KMS-11 (cell line): ENCODE data around the gene SLC25A21.

Experiments
- H2AFZ ChIP-seq: fragments of 200-600 bp; sonication (generic); 2 replicates; pipeline ENCODE4 v1.6.1; 2016; ENCODE audit warnings: antibody characterized with exemption, mixed run types, low read depth
- H3K27ac ChIP-seq: fragments of 200-600 bp; sonication (generic); 2 replicates; pipeline ENCODE4 v1.6.1; 2016; ENCODE audit warnings: mild to moderate bottlenecking, mixed run types
- H3K27me3 ChIP-seq: fragments of 200-600 bp; sonication (generic); 2 replicates; pipeline ENCODE4 v1.6.1; 2017; ENCODE audit warnings: mild to moderate bottlenecking, low read depth, mixed run types, moderate library complexity; ENCODE audit not compliant: insufficient read depth
- H3K36me3 ChIP-seq: fragments of 200-600 bp; sonication (generic); 2 replicates; pipeline ENCODE4 v1.6.1; 2017; ENCODE audit warnings: mild to moderate bottlenecking, mixed run types; ENCODE audit not compliant: insufficient read depth
- H3K4me1 ChIP-seq: fragments of 200-600 bp; sonication (generic); 2 replicates; pipeline ENCODE4 v1.6.1; 2016; ENCODE audit warnings: mild to moderate bottlenecking, low read depth, mixed run types; ENCODE audit not compliant: poor library complexity, severe bottlenecking
- H3K4me2 ChIP-seq: fragments of 200-600 bp; sonication (generic); 2 replicates; pipeline ENCODE4 v1.7.0; 2016; ENCODE audit warnings: mild to moderate bottlenecking, mixed run types
- H3K4me3 ChIP-seq: fragments of 200-600 bp; sonication (generic); IDR thresholded peaks from 2 replicates; pipeline ENCODE4 v1.6.1; 2017; ENCODE audit warnings: low read depth, low read length, mixed read lengths; ENCODE audit not compliant: insufficient read depth
- H3K79me2 ChIP-seq: fragments of 200-600 bp; sonication (generic); 2 replicates; pipeline ENCODE4 v1.6.1; 2016; ENCODE audit warnings: low read depth, mixed run types; ENCODE audit not compliant: insufficient read depth
- H3K9ac ChIP-seq: fragments of 200-600 bp; sonication (generic); 2 replicates; pipeline ENCODE4 v1.6.1; 2016; ENCODE audit warnings: mild to moderate bottlenecking, mixed run types
- H4K20me1 ChIP-seq: fragments of 200-600 bp; sonication (generic); 2 replicates; pipeline ENCODE4 v1.6.1; 2016; ENCODE audit warnings: mild to moderate bottlenecking, mixed run types; ENCODE audit not compliant: insufficient read depth
- TF ChIP-seq, protein P1 (sequence below): fragments of 200-600 bp; sonication (generic); conservative IDR thresholded peaks from 2 replicates; pipeline ENCODE4 v1.6.1; 2017; ENCODE audit warnings: low read depth, mild to moderate bottlenecking, antibody characterized with exemption, low read length, moderate library complexity, mixed read lengths

SLC25A21 gene

DNA sequence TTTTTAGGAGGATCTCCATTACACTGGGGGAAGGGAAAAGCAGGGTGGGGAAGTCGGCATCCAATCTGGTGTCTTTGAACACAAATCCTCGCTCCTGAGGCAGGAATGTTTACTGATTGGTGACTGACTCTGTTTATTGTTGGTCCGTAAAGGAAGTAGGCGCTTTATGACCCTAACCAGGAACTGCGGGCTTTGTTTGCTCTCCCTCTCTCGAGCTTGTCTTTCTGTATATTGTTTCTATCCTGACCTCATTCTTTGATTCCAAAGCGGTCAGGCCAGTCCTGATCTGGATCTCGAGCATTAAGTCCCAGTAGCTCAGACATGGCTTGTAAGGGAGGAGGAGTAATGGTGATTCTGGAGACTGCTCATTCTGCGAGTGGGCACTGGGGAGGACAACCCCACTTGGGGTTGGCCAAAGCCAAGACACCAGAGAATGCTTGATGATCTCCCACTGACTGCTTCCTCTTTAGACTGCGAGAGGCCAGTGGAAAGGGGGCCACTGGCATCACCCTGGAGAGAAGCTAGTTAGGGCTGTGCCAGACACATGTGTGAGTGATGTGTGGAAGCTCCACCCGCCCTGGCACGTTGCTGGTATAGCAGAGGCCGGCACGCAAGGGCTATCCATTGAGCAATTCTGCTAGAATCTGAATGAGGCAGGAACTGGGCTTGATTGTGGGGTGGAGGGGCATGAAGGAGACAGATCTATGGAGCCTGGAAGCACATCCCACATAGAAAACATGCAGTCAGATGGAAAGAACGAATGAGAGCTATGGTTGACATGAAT, 316.1 kb downstream of the SLC25A21 start:
- Histone ChIP-seq H2AFZ (no peak overlapping the region), H3K27me3 (no peaks in the 10 kb centered on the region), H3K79me2 (no peaks in the 10 kb centered on the region), H3K27ac (no peak overlapping the region), H3K36me3 (no peaks in the 10 kb centered on the region), H3K9ac (no peak overlapping the region), H3K4me3 (no peak overlapping the region), H4K20me1 (no peaks in the 10 kb centered on the region), H3K4me1 (no peaks in the 10 kb centered on the region), H3K4me2 (no peak overlapping the region)
- TF ChIP-seq, protein P1, sequence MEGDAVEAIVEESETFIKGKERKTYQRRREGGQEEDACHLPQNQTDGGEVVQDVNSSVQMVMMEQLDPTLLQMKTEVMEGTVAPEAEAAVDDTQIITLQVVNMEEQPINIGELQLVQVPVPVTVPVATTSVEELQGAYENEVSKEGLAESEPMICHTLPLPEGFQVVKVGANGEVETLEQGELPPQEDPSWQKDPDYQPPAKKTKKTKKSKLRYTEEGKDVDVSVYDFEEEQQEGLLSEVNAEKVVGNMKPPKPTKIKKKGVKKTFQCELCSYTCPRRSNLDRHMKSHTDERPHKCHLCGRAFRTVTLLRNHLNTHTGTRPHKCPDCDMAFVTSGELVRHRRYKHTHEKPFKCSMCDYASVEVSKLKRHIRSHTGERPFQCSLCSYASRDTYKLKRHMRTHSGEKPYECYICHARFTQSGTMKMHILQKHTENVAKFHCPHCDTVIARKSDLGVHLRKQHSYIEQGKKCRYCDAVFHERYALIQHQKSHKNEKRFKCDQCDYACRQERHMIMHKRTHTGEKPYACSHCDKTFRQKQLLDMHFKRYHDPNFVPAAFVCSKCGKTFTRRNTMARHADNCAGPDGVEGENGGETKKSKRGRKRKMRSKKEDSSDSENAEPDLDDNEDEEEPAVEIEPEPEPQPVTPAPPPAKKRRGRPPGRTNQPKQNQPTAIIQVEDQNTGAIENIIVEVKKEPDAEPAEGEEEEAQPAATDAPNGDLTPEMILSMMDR: no peak

DNA sequence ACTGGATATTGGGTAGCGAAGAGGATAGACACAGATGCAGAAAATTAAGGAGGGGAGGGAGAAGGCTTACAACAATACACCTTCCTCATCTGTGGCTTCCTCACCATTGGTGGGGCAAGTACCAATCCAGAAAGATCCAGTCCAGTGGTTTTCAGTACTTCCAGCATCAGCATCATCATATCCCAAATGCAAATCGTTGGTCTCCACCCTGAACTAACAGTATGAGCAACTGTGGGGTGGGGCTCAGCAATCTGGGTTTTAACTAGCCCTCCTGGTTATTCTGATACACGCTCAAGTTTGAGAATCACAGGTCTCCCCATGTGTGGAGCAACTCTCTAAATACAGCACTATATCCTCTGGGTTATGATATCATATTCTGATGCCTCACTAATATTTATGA, 317.0 kb downstream of the SLC25A21 start:
- Histone ChIP-seq H3K9ac (no peak overlapping the region), H2AFZ (no peak overlapping the region), H3K36me3 (no peaks in the 10 kb centered on the region), H3K27me3 (no peaks in the 10 kb centered on the region), H3K4me3 (no peak overlapping the region), H3K4me2 (no peak overlapping the region), H4K20me1 (no peaks in the 10 kb centered on the region), H3K79me2 (no peaks in the 10 kb centered on the region), H3K27ac (no peak overlapping the region), H3K4me1 (no peaks in the 10 kb centered on the region)
- TF ChIP-seq, protein P1: no peak

DNA sequence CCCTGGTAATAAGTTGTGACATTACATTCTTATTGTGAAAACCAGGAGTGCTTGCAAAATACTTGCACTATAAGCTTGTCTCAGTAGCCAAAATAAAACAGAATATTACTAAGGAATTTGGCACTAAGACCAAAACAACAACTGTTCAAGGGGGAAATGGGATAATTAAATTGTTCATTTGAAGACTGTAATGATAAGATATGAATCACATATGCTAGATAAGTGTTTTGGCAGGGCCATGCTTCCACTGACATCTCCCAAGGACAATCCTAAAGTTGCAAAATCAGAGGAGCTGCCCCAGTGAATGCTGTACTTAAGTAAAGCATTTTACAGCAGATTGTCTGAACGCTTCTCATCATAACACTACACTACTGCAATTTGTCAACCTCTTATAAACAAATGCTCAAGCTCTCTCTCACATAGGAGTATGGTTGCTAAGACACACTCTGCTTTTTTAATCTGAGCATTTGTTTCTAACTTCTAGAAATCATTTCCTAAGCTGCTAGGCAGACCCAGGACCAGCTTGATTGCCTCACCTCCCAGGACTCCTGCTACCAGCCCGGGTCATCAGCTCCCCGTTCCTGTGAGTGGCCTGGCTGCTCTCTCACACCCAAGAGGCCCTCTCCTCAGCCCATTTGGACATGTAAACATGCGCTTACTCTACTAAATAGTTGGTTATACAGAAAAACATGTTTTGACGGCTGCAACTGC, 319.3 kb downstream of the SLC25A21 start:
- TF ChIP-seq, protein P1: no peak
- Histone ChIP-seq H3K79me2 (no peaks in the 10 kb centered on the region), H3K4me3 (no peak overlapping the region), H3K4me2 (no peak overlapping the region), H3K27me3 (no peaks in the 10 kb centered on the region), H2AFZ (no peak overlapping the region), H3K27ac (no peak overlapping the region), H3K9ac (no peak overlapping the region), H3K36me3 (no peaks in the 10 kb centered on the region), H4K20me1 (no peaks in the 10 kb centered on the region), H3K4me1 (no peaks in the 10 kb centered on the region)

DNA sequence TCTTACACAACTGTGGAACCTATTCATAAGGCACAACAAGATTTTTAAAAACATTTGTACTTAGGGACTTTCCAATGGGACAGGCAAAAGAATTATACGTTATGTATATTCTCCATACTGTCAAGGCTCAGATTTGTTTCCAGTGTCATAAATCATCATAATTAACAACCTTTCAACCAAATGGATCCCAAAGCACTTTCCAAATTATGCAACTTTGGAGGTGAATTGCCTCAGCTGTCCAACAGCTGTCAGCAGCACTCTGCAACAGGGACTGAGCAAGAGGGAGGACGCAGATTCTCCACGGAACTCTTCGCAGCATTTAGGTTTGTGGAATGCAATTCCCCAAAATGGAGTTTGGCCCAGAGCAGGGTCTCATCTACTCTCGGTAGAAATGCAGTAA, 324.2 kb downstream of the SLC25A21 start:
- Histone ChIP-seq H3K4me3 (no peak overlapping the region), H3K9ac (no peak overlapping the region), H3K79me2 (no peaks in the 10 kb centered on the region), H4K20me1 (no peaks in the 10 kb centered on the region), H2AFZ (no peak overlapping the region), H3K4me2 (no peak overlapping the region), H3K27ac (no peak overlapping the region), H3K4me1 (no peaks in the 10 kb centered on the region), H3K36me3 (no peaks in the 10 kb centered on the region), H3K27me3 (no peaks in the 10 kb centered on the region)
- TF ChIP-seq, protein P1: no peak
